HG03139 (cell line): ENCODE data around the gene KRT13.

ENCODE experiments used
- ATAC-seq: cut with Tn5 transposase; IDR thresholded peaks from one replicate; pipeline ENCODE4 v1.9.1; 2021; ENCODE audit not compliant: unreplicated experiment

The KRT13 gene

DNA sequence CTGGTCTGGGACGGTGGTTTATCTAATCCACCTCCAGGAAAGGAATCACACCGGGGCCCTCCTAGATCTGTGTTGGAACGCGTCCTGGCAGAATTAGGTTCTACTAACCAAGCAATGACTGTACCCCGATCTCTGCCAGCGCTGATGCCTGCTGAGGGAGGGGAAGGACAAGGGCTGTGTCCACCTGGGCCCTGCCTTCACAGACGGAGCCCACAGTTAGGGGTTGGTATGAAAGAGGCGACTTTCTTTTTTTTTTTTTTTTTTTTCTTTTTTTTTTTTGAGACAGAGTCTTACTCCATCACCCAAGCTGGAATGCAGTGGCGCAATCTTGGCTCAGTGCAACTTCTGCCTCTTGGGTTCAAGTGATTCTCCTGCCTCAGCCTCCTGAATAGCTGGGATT is 32.6 kb upstream of the KRT13 start:
- no peak for ATAC-seq

DNA sequence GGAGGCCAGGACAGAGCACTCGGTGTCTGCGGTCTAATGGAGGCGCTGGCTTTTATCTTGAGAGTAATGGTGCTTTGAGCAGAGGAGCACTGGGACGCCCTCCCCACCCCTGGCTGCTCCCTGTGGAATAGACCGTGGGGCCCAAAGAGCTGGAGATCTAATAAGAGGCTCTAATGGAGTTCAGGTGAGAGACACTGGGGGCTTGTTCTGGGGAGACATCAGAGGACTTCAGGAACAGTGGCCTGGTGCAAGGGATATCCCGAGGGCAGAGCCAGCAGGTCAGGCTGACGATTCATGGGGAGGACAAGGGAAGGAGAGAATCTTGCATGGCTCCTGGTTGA is 32.2 kb upstream of the KRT13 start:
- ATAC-seq: no peak

DNA sequence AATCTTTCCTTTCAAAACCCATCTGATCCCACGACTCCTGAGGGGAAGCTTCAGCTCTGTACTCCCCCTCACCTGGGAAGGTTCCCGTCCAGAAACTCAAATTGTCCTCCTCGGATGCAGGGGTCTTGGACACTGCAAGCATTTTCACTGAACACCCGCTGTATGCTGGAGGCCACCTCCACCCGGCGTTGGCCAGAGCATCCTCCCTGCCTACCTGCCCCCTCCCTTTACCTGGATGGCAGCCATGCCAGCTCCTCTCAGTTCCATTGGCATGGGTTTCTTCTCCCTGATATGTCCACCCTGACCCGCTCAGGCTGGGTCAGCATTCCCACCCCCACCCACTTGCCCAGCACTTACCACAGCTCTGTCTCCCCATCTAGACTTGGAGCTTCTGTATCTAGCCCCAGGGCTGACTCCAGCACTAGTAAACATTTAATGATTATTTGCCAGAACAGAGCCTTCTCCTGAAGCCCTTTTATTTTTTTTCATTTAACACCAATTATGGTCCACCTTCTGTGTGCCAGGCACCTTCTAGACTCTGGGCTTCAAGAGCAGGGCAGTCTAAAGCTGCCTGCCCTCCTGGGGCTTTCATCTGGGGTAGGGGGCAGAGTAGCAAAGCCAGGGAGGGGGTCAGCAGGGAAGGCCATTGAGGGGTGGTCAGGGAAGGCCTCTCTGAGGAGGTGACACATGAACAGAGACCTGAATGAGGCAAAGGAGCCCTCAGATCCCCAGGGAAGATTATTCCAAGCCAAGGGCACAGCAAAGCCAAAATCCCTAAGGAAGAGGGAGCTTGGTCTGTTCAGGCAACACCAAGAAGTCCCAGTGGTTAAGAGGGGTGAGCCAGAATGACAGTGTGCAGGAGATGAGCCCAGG is 31.6 kb upstream of the KRT13 start:
- no peak for ATAC-seq

DNA sequence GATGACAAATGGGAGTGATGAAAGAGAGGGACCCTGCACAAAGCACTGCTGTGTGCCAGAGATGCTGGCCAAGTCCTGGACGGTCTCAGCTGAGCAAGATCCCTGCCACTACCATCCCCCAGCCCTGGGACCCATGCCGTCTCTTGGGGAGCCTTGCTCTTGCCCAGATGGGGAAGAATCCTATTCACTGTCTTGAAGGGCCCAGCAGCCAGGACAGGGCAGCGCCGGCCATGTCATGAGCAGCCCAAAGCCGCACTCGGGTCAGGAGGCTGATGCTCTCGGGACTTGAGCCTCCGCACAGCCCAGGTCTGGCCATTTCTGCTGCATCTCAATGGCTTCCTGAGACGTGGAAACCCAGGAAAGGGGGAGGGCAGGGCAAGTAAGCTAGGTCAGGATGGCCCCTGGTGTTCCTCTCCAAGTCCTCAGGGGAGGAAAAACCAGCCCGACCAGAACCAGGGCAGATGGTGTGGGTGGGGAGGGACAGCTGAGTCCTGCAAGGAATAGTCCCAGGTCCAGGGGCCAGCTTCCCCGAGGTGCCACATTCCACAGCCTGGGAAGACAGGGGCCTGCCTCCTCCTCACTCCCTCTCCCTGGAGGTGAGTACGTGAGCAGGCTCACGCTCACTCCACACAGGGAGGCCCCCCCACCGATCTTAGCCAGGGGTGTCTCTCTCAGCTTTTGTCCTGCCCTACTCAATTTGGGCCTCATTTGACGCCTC is 30.5 kb upstream of the KRT13 start:
- ATAC-seq: no peak

DNA sequence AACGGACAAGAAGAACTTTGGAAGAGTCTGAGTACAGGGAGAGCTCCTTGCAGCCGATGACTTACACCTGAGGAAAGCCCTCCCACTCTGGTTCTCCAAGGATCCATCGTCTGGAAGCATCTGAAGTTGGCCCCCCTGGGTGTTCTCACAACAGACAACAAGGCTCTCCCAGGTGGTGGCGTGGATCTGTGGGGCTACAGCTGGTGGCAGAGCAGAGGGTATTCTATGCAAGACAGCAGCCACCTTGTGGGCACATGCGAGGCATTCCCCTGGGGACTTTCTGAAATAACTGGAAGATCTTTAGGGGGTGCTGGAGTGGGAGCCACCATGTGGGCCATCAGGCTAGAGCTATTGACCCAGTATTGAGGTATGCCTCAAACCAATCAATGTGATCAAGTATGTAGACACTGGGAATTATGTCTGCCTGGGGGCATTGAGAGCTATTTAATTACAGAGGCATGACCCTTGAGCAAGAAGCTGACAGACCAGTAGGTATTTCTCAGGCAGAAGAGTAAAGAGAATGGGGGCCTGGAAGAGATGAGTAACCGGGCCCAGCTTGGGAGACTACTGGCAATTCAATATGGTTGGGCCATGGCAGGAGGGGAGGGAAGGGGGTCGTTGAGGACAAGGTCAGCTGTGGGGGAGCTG is 29.6 kb upstream of the KRT13 start:
- no peak for ATAC-seq

DNA sequence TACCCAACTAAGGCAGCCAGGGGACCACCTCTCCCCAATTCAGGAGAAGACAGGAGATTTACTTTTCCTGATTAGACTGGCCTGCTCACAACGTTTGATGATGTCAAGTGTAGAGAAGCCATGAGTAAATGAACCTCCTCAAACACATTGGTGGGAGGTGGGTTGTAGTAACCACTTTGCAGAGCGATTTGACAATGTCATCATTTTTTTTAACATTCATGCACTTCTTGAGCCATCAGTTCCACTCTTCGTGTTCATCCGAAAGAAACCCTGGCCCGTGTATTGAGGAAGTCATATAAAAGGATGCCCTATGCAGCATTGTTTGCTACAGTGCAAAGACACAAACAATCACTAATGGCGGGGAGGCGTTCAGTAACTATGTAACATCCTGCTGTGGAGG is 28.2 kb upstream of the KRT13 start:
- ATAC-seq: no peak

DNA sequence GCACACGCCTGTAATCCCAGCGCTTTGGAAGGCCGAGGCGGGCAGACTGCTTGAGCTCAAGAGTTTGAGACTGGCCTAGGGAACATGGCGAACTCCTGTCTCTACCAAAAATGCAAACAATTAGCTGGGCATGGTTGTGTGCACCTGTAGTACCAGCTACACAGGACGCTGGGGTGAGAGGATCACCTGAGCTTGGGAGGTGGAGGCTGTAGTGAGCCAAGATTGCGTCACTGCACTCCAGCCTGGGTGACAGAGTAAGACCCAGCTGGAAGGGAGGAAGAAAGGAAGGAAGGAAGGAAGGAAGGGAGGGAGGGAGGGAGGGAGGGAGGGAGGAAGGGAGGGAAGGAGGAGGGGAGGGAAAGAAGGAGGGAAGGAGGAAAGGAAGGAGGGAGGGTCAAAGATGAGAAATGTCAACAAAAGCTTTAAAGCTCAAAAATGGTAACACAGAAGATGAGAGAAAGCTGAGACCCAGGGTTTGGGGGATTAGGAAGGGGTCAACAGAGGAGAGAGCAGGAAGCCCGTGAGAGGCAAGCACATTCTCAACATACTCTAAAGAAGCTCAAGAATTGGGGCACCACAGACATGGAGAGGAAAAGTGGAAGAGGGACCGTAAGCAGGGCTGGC is 27.6 kb upstream of the KRT13 start:
- ATAC-seq: no peak

DNA sequence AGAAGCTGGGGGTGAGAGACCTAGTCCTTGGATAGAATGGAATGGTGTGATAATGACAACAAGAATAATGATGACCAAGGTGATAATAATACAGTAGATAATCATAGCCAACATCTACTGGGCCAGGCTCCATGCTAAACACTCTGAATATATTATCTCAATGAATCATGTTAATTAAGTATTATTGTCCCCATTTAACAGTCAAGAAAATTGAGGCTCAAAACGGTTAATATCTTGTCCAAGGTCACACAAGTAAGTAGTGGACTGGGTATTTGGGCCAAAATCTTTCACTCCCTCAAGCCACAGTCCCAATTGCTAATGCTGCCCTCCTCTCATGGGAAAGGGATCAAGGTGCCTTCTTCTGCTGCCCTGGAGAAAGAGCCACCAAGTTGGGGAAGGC is 26.6 kb upstream of the KRT13 start:
- ATAC-seq: no peak

DNA sequence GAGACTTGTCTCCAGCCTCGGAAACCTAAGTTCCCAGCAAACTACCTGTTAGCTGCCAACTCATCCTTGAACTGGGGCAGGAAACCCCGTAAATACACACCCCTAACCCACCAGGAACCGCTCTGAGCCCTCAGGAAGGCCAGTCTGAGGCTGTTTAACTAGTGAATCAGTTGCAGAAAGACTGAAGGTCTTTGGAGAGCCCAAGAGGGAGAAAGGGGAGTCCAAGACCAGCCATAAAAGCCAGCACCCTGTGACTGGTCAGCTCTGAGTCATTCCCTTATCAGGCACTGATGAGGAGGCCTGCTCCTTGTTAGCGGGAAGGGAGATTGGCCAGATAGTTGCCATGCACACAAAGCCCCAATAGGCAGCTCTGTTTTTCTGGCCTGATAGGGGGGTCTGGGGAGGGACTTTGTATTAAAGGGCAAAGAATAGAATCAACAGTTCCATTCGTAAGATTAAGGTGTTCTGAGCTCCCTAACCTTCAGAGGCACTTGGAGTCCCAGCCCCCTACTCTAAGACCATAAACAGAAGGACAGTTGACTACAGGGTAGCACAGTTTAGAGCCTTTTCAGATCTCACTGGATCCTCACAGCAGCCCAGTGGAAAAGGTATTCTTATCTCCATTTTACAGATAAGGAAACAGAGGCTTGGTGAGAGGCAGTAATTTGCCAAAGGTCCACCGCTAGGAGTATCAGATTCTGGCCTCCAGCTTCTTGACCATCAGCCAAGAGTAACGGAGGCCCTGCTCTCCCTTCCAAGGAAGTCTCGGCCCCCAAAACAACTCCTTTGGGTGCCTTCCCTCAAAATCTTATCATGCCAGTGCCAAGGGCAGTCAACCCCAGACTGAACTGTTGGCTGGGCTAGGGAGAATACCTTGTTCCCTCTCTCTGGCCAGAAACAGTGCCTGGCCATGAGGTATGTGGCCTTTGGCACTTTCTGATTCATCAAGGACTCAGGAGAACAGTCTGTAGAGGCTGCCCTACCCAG is 24.9 kb upstream of the KRT13 start:
- no peak for ATAC-seq

DNA sequence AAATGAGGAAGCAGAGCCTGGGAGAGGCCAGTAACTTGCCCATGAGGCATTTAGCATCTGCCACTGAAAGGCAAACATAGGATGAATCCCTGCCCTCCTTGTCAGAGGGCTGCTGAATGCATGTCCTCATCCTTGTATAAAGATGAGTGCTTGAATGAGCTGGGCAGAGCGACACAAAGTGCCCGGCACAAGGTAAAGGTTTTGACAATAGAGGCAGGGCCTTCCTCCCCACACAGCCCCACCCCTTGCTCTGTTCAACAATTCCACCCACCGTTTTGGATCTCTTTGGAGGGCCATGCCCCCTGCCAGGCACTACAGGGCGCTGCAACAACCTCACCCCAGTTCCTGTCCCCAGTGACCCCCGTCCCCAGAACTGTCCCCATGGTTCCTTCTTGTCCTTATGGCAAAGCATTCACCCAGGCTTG is 24.1 kb upstream of the KRT13 start:
- ATAC-seq: no peak

DNA sequence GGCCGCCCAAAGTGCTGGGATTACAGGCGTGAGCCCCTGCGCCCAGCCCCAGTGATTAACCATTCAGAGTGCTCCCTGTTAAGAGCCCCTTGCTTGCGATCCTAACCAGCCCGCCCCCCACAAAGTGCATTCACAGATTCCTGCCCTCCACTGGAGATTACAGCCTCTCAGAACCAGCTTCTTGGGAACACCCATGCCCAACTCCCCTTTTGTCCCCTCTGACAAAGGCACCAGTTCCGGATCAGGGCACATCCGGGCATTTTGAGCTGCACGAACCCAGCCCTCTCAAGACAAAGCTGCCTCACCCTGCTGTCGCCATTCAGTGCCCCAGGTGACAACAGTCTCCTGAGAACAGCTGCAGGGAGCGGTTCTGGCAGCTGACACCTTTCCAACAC is 23.5 kb upstream of the KRT13 start:
- no peak for ATAC-seq

DNA sequence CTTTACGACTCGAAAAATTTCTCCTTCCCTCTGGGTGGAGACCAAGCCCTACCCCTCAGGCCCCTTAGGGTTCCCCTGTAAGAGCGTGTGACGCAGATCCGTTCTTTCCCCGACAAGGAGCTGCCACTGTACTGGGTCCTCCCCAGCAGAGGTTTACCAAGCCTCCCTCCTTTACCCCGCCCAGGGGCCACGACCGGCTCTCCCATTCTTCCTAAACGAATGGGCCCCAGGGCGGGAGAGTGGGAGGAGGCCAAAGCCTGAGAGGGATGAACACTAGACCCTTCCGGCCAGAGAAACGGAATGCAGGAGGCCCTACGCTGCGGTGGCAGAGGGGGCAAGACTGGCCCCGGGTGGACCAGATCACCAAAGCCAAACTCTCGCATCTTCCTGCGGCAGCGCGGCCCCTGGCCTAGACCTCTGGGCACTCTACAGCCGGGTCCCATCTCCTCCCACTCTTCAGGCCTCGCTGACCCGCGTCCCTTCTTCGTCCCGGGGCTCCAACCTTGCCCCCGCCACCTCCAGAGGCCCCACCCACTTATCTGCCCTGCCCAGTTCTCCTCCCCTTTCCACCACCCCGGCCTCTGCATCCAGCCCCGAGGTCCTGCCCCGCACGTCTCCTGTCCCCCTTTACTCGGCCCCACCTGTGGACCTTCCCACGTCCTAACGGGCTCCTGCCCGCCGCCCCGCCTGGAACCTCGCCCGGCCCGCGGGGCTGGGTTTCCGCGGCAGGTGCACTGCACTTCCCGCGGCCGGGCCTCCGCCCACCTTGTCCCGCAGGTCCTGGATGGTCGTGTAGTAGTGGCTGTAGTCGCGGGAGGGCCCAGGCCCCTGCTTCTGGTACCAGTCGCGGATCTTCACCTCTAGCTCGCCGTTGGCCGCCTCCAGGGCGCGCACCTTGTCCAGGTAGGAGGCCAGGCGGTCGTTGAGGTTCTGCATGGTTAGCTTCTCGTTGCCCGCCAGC is 21.9 kb upstream of the KRT13 start:
- ATAC-seq: no peak

DNA sequence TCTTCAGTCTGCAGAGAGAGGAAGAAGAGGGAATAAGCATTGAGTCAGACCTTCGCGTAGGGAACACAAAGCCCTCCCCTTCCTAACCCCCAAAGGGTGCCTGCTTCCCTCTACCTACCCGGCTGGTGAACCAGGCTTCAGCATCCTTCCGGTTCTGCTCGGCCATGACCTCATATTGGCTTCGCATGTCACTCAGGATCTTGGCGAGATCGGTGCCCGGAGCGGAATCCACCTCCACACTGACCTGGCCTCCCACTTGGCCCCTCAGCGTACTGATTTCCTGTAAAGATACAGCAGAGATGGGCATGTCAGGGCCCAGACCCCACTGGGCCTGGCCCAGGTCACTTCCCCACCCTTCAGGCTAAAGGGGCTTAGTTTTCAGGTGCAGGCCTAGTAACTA is 18.8 kb upstream of the KRT13 start:
- ATAC-seq: no peak

DNA sequence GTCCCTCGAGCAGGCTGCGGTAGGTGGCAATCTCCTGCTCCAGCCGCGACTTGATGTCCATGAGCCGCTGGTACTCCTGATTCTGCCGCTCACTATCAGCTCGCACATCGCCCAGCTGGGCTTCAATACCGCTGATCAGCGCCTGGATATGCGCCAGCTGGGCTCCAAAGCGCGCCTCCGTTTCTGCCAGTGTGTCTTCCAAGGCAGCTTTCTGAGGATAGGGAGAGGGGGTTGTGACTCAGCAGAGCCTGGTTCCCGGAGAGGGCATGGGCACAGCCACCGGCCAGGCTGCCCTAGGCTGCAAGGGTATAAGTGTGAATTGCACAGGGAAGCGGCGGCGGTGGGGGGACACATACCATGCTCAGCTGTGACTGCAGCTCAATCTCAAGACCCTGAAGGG is 18.4 kb upstream of the KRT13 start:
- no peak for ATAC-seq

DNA sequence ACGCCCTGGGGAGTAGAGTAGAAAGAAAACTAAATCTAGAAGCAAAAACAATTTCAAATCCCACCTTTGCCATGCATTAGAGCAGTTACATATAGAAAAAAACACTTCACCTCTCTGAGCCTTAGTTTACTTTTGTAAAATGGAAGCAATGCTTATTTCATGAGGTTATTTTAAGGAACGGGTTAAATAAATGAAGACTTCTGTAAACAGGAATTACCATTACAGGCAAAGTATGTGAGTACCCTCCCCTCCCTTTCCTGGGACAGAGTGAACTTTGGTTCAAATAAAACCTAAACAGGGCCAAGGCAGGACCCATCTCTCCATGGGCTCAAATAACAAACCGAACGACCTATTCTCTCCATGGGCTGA is 17.8 kb upstream of the KRT13 start:
- ATAC-seq: no peak

DNA sequence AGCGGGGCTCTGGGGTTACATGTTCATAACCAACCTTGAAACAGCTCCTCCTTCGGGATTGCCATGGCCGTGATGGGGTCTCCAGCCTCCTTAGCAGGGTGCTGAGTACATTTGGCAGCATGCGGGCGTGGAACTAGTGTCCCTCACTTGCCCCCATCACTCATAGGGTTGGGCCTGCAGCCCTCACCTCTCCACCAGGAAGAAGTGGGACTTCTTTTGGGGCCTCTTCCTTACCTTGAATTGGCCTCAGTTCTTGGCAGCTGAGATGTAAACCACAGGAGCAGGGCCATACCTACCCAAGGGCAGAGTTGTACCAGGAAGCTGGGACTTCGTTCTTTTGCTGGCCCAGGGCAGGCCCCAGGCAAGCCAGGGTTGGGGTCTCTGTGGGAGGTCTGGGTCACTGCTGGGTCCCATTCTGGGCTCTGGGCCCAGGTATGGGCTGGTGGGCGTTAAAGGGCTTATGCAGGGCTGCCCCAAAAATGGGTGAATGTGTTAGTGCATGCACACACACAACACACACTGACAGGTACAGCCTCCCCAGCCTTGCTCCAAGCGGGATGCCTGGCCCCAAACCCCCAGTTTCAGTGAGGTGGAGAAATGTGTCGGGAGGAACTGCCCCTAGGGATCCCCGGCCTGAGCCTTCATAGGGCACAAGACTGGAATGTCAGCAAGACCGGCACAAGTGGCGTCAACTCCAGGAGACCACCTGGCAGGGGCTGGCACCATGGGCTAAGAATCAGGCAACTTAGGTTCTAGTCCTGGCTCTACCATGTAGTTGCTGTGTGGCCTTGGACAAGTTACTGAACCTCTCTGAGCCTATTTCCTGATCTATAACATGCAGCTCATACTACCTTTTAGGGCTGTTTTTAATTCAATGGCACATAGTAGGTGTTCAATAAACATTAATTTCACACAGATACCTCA is 17.2 kb upstream of the KRT13 start:
- no peak for ATAC-seq

DNA sequence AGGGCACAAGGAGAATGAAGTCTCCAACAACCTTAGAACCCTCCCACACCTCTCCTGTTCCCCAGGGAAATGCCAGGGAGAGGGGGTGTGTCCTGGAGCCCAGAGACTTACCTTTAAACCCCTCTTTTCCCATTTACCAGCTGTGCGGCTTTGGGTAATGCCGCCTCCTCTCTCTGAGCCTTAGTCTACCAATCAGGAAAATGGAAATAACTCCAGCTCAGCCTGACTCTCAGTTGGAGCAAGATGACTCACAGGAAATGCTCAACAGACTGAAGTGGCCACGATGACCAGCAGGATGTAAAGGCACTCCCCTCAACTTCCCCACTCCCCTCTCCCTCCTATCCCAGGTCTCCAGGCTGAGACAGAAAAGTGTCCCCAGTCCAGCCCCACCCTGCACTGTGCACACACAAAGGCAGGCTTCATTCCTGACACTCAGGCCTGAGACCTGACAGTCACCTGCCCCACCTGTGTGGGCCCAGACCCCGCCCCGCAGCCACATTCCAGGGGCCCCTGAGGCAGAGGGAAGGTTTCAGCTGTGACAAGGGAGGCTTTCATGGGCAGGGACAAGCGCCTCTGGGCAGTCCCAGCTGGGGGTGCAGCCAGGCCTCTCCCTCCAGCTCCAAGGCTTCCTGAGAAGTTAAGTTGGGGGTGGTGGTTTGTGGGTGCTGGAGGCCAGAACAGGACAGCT is 16.3 kb upstream of the KRT13 start:
- ATAC-seq: no peak
